AG09319 (cell line): ENCODE measurements around the gene HSPG2.
A peak's percentile ranks its signal among the peaks of the same experiment; 100 is the strongest.

Experiments
- DNase-seq: peaks from one replicate; pipeline ENCODE4 v3.0.0-alpha.2; 2010; ENCODE audit warnings: low read depth; ENCODE audit errors: extremely low read depth
- TF ChIP-seq, protein P1 (sequence below): IDR thresholded peaks from 2 replicates; pipeline ENCODE4 v1.5.1; 2011; ENCODE audit warnings: low read depth, mild to moderate bottlenecking, inconsistent platforms, low read length, moderate library complexity

Gene HSPG2

DNA sequence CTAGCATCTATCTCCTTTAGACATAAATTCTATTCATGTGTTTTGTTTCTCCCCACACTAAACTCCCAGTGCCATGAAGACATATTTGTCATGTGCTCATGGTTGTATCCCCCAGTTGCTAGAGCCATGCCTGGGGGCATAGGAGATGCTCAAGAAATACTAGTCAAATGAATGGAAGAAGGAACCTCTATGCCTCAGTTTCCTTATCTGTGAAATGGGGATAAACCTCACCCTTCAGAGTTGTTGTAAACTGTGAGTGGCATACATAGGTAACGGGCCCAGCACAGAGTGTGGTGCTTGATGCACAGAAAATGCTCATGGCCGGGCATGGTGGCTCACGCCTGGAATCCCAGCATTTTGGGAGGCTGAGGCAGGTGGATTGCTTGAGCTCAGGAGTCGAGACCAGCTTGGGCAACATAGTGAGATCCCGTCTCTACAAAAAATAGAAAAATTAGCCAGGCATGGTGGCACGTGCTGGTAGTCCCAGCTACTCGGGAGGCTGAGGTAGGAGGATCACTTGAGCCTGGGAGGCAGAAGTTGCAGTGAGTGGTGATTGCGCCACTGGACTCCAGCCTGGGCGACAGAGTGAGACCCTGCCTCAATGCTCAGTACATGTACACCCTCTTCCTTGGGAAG is 116.4 kb downstream of the HSPG2 start:
- no peak for DNase-seq
- TF ChIP-seq, protein P1, sequence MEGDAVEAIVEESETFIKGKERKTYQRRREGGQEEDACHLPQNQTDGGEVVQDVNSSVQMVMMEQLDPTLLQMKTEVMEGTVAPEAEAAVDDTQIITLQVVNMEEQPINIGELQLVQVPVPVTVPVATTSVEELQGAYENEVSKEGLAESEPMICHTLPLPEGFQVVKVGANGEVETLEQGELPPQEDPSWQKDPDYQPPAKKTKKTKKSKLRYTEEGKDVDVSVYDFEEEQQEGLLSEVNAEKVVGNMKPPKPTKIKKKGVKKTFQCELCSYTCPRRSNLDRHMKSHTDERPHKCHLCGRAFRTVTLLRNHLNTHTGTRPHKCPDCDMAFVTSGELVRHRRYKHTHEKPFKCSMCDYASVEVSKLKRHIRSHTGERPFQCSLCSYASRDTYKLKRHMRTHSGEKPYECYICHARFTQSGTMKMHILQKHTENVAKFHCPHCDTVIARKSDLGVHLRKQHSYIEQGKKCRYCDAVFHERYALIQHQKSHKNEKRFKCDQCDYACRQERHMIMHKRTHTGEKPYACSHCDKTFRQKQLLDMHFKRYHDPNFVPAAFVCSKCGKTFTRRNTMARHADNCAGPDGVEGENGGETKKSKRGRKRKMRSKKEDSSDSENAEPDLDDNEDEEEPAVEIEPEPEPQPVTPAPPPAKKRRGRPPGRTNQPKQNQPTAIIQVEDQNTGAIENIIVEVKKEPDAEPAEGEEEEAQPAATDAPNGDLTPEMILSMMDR = no peak

DNA sequence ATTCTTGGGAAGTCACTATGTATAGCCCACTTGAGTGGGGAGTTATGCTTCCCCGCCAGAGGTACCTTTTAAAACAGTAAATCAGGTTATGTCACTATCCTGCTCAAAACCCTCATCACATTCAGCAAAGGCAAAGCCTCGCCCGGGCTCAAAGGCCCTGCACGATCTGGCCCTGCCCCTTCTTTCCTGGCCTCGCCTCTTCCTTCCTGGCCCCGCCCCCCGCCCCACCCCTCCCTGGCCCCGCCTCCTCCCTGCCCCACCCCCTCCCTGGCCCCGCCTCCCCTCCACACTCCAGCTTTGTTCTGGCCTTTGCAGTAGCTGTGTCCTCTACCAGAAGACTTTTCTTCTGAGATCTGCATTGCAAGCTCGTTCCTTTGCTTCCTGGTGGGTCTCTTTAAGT is 118.5 kb downstream of the HSPG2 start:
- TF ChIP-seq, protein P1 = no peak
- no peak for DNase-seq

DNA sequence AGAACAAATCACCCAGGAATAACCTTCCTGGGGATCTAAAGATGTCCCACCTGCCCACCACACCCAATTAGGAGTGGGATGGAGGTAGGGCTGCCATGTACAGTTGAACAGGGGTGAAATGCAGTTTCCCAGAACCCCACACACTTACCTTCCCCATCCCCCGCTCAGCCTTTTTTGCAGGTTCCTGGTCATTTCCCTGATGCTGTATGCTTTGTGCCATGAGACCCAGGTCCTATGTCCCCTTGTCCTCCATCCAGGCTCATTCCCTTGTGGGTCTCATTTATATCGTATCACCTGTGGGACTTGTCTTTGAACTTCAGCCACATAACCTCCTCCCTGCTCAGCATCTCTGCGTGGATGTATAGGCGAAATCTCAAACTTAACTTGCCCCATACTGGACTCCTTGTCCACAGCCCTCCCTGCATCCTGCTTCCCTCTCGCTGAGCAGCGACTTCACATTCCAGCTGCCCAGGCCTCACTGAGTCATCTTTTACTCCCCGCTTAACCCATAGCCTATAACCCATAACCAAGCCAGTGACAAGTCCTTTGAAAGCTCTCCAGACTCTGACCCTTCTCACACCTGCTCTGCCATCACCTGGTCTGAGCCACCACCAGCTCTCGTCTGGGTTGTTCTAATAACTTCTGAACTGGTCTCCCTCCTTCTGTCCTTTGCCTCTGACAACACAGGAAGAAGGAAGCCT is 120.4 kb downstream of the HSPG2 start:
- TF ChIP-seq, protein P1 = no peak
- peak; percentile 10 for DNase-seq

DNA sequence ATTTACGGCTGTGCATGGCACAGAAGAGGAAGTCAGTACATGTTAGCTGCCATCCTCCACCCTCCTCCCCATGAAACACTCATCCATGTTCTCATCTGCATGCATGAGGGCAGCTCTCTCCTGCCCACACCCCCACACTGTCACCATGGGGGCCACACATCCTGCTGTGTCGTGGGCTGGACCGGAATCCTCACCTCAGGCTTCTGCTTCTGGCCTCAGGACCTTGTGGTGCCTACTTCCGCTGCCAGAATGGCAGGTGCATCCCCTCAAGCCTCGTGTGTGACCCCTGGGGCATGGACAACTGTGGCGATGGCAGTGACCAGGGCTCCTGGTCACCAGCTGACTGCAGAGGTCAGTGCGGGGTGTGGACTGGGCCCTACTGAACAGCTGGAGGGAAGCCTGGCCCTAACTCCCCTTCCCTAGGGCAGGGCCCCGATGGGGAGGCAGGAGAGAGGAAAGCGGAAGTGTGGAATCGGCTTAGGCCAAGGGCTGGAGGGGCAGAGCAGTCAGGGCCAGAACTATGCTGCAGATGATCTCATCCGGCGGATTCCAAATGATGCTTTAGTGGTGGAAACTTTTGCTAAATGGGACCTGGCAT is 121.3 kb downstream of the HSPG2 start:
- TF ChIP-seq, protein P1 = no peak
- DNase-seq = no peak

DNA sequence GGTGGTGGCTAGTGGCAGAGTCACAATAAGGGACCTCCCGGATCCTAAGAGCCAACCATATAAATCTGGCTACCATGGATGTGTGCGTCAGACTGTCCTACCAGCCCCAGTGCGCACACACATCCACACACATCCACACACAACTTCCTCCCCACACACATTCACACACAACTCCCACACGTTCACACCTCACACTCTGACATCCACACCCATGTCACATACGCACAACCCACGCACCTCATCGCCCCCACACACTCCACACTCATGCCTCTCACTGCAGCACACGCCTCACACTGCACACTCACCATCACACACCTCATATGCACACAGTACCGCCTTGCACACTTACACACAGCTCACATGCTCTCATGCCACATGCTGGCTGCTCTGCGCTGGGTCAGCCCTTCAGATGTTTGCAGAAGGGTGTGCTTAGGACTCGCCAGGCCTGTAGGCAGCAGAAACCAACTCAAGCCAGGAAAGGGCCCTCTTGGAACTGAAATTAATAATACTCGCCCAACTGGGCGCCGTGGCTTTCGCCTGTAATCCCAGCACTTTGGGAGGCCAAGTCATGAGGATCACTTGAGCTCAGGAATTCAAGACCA is 122.0 kb downstream of the HSPG2 start:
- TF ChIP-seq, protein P1 = no peak
- no peak for DNase-seq

DNA sequence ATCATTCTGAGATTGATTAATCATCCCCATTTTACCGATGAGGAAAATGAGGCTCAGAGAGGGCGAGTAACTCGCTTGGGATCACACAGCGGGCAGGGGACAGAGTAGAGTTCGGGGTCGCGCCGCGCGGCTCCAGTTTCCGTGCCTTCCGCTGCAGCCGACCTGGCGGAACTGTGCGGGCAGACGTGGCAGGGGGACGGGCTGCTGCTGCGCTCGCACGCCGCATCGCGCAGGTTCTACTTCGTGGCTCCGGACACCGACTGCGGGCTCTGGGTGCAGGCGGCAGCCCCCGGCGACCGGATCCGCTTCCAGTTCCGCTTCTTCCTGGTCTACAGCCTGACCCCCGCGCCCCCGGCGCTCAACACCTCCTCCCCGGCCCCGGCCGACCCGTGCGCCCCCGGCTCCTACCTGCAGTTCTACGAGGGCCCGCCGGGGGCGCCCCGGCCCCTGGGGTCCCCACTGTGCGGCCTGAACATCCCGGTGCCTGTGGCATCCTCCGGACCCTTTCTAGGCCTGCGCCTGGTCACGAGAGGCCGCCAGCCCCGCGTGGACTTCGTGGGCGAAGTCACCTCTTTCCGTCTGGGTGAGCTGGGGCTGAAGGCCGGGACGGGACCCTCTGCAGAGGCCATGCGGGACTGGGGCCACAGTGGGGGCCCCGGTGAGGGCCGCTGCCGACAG is 122.7 kb downstream of the HSPG2 start:
- TF ChIP-seq, protein P1 = peak; percentile 40
- no peak for DNase-seq

DNA sequence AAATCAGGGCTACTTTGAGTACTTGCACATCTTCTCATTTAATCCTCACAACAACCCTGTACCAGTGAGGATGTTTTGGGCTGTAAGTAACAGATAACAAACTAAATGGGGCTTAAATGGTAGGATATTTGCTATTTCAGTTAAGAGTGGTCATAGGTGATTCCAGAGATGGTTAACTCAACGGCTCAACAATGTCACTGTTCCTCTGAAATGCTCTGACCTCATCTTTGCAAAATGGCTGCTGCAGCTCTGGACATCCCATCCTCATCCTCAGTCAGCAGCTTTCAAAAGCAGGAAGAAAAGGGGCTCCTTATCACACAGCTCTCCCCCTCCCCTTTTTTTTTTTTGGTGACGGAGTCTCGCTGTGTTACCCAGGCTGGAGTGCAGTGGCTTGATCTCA is 123.6 kb downstream of the HSPG2 start:
- DNase-seq = no peak
- TF ChIP-seq, protein P1 = no peak
